ENCODE data around the gene EPO. TPM values are rescaled to one million over a fixed set of nuclear protein-coding genes. Genes with fewer than 3 reads are reported as not detected.

EPO gene
- total RNA-seq, 2 donors from 2014 or later: 0.33 TPM; not detected in 1

DNA sequence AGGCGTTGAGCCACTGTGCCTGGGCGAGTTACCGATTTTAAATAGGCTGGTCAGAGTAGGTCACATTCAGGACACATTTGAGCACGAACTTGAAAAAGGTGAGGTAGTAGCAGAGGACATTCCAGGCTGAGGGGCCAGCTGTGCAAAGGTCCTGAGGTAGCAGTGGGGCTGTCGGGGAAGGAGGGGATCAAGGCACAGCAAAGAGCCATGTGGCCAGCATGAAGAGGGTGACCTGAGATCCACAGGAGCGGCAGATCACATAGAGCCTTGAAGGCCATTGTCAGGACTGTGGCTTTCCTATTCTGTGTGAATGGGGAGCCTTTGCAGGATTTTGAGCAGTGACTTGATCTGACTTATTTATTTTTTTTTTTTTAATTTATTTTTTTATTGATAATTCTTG, 19.7 kb downstream of the EPO start:
- no peaks in the 10 kb centered on the region for H3K9me3 ChIP-seq (ENCODE audit: control insufficient read depth, low read length)
- 91% methylated on average over 6 of the region's 6 CpGs for WGBS, 2 experiments (ENCODE audit: insufficient coverage in 1 of 2, insufficient read length in 1 of 2)
- DNase-seq: no peak
- H3K27ac ChIP-seq (ENCODE audit: low read depth, low read length): no peak overlapping the region
- no peaks in the 10 kb centered on the region for H3K4me1 Mint-ChIP-seq
- peaks cover 20% of the 10 kb centered on the region for H3K9me3 Mint-ChIP-seq
- H3K4me3 Mint-ChIP-seq: no peak overlapping the region
- H3K4me3 ChIP-seq (ENCODE audit: low read length): no peak overlapping the region
- TF ChIP-seq, protein P1, sequence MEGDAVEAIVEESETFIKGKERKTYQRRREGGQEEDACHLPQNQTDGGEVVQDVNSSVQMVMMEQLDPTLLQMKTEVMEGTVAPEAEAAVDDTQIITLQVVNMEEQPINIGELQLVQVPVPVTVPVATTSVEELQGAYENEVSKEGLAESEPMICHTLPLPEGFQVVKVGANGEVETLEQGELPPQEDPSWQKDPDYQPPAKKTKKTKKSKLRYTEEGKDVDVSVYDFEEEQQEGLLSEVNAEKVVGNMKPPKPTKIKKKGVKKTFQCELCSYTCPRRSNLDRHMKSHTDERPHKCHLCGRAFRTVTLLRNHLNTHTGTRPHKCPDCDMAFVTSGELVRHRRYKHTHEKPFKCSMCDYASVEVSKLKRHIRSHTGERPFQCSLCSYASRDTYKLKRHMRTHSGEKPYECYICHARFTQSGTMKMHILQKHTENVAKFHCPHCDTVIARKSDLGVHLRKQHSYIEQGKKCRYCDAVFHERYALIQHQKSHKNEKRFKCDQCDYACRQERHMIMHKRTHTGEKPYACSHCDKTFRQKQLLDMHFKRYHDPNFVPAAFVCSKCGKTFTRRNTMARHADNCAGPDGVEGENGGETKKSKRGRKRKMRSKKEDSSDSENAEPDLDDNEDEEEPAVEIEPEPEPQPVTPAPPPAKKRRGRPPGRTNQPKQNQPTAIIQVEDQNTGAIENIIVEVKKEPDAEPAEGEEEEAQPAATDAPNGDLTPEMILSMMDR (conservative IDR thresholded peaks at IDR 0.05): no peak
- no peaks in the 10 kb centered on the region for H3K4me1 ChIP-seq (ENCODE audit: control insufficient read depth, insufficient read depth, low read length)
- H3K9ac ChIP-seq (ENCODE audit: extremely low read depth, low read length, poor library complexity, severe bottlenecking): no peak overlapping the region
- peaks cover 7% of the 10 kb centered on the region for H3K27me3 Mint-ChIP-seq (ENCODE audit: insufficient read depth)
- H3K27ac Mint-ChIP-seq: no peak overlapping the region
- no peaks in the 10 kb centered on the region for H3K36me3 ChIP-seq (ENCODE audit: control insufficient read depth, insufficient read depth, low read length)
- no peaks in the 10 kb centered on the region for H3K27me3 ChIP-seq (ENCODE audit: control insufficient read depth, insufficient read depth, low read length, poor library complexity, severe bottlenecking)
- H3K36me3 Mint-ChIP-seq (ENCODE audit: low read depth): peaks cover 2% of the 10 kb centered on the region

DNA sequence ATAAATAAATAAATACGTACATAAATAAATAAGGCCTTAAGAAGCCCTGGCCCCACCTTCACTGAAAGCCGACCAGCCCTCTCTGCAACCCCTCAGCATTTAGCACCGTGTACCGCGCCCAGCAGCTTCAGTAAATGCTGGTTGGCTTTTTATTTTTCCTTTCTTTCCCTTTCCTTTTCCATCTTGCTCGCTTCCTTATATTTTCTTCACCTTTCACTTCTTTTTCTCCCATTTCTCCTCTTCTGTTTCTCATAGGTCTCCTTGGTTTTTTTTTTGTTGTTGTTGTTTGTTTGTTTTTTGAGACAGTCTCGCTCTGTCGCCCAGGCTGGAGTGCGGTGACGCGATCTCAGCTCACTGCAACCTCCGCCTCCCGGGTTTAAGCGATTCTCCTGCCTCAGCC, 24.3 kb downstream of the EPO start:
- 95 to 100% methylated on average over 3 to 13 of the region's 14 CpGs for WGBS, 2 experiments (ENCODE audit: insufficient coverage in 1 of 2, insufficient read length in 1 of 2)

GRCh38 chr7:100745184-100745583, 24.9 kb downstream of the EPO start:
- no peak overlapping the region for H3K4me3 ChIP-seq (ENCODE audit: low read length)
- TF ChIP-seq, protein P1 (conservative IDR thresholded peaks at IDR 0.05): no peak

More for the DNA sequence above, 24.3 kb downstream of the EPO start:
- no peak for DNase-seq
- H3K27me3 ChIP-seq (ENCODE audit: control insufficient read depth, insufficient read depth, low read length, poor library complexity, severe bottlenecking): no peaks in the 10 kb centered on the region
- H3K36me3 Mint-ChIP-seq (ENCODE audit: low read depth): peaks cover 2% of the 10 kb centered on the region
- H3K36me3 ChIP-seq (ENCODE audit: control insufficient read depth, insufficient read depth, low read length): no peaks in the 10 kb centered on the region
- H3K9ac ChIP-seq (ENCODE audit: extremely low read depth, low read length, poor library complexity, severe bottlenecking): no peak overlapping the region
- peaks cover 5% of the 10 kb centered on the region for H3K27me3 Mint-ChIP-seq (ENCODE audit: insufficient read depth)
- peaks cover 17% of the 10 kb centered on the region for H3K9me3 Mint-ChIP-seq
- TF ChIP-seq, protein P1 (conservative IDR thresholded peaks at IDR 0.05): no peak
- no peak overlapping the region for H3K27ac ChIP-seq (ENCODE audit: low read depth, low read length)
- H3K9me3 ChIP-seq (ENCODE audit: control insufficient read depth, low read length): no peaks in the 10 kb centered on the region
- no peaks in the 10 kb centered on the region for H3K4me1 Mint-ChIP-seq
- no peak overlapping the region for H3K27ac Mint-ChIP-seq
- H3K4me3 ChIP-seq (ENCODE audit: low read length): no peak overlapping the region
- H3K4me3 Mint-ChIP-seq: no peak overlapping the region
- H3K4me1 ChIP-seq (ENCODE audit: control insufficient read depth, insufficient read depth, low read length): no peaks in the 10 kb centered on the region

More at GRCh38 chr7:100745184-100745583, 24.9 kb downstream of the EPO start:
- Histone ChIP-seq H3K27me3 (ENCODE audit: control insufficient read depth, insufficient read depth, low read length, poor library complexity, severe bottlenecking) (no peaks in the 10 kb centered on the region), H3K9ac (ENCODE audit: extremely low read depth, low read length, poor library complexity, severe bottlenecking) (no peak overlapping the region), H3K9me3 (ENCODE audit: control insufficient read depth, low read length) (no peaks in the 10 kb centered on the region), H3K4me1 (ENCODE audit: control insufficient read depth, insufficient read depth, low read length) (no peaks in the 10 kb centered on the region), H3K27ac (ENCODE audit: low read depth, low read length) (no peak overlapping the region), H3K36me3 (ENCODE audit: control insufficient read depth, insufficient read depth, low read length) (no peaks in the 10 kb centered on the region)
- H3K36me3 Mint-ChIP-seq (ENCODE audit: low read depth): no peaks in the 10 kb centered on the region
- peak overlapping the region; percentile 14 for H3K4me3 Mint-ChIP-seq
- peaks cover 2% of the 10 kb centered on the region for H3K27me3 Mint-ChIP-seq (ENCODE audit: insufficient read depth)
- peaks cover 13% of the 10 kb centered on the region for H3K9me3 Mint-ChIP-seq
- H3K27ac Mint-ChIP-seq: no peak overlapping the region
- 92% methylated on average over 28 of the region's 28 CpGs; no CpG with 5 or more reads in 1 of the 2 experiments for WGBS, 2 experiments (ENCODE audit: insufficient coverage in 1 of 2, insufficient read length in 1 of 2)
- H3K4me1 Mint-ChIP-seq: no peaks in the 10 kb centered on the region
- DNase-seq: no peak

Measured in endodermal cell (in vitro differentiated cells).